ENCODE data around the gene INTS13.

Gene INTS13

GRCh38 chr12:26939953-26940352, 2.2 kb upstream of the INTS13 start:
- no peak overlapping the region for H2BK12ac ChIP-seq (ENCODE audit: low read length)
- H4K91ac ChIP-seq (ENCODE audit: low read depth, low read length), result no peak overlapping the region
- H2BK5ac ChIP-seq (ENCODE audit: low read depth, low read length, poor library complexity), result no peak overlapping the region
- no peaks in the 10 kb centered on the region for H3K36me3 ChIP-seq (ENCODE audit: control insufficient read depth in 1 of 2, insufficient read depth in 2 of 2, low read length in 2 of 2)
- H3K4me2 ChIP-seq (ENCODE audit: low read length), result no peak overlapping the region
- no peaks in the 10 kb centered on the region for H3K27me3 ChIP-seq (ENCODE audit: insufficient read depth, low read length)
- no peak overlapping the region for H3K4ac ChIP-seq (ENCODE audit: low read depth, low read length)
- peaks cover 5% of the 10 kb centered on the region for H3K79me1 ChIP-seq (ENCODE audit: low read length)
- H2AFZ ChIP-seq (ENCODE audit: insufficient read depth, low read length, poor library complexity), result no peak overlapping the region
- H3K23ac ChIP-seq (ENCODE audit: low read length), result no peak overlapping the region
- H4K12ac ChIP-seq (ENCODE audit: low read depth, low read length), result no peak overlapping the region
- no peak overlapping the region for H2BK120ac ChIP-seq (ENCODE audit: insufficient read depth, low read length, poor library complexity)
- no peak overlapping the region for H4K8ac ChIP-seq (ENCODE audit: low read depth, low read length)
- no peak overlapping the region for H3K9ac ChIP-seq (ENCODE audit: low read length)
- H3K14ac ChIP-seq (ENCODE audit: low read length), result no peak overlapping the region
- no peak overlapping the region for H2AK5ac ChIP-seq (ENCODE audit: low read length)
- peaks cover 0 to 3% of the 10 kb centered on the region in 2 experiments for H3K4me1 ChIP-seq (ENCODE audit: control insufficient read depth in 1 of 2, insufficient read depth in 2 of 2, low read length in 2 of 2)
- no peak overlapping the region for H3K27ac ChIP-seq (ENCODE audit: low read depth, low read length)
- no peak overlapping the region for H3K4me3 ChIP-seq (ENCODE audit: low read depth, low read length)
- no peak overlapping the region for H3K18ac ChIP-seq (ENCODE audit: low read length)
- no CpG with 5 or more reads among the region's 1 CpG for WGBS (ENCODE audit: extremely low coverage, insufficient coverage, insufficient read length)
- H3K9me3 ChIP-seq (ENCODE audit: insufficient read depth, low read depth, low read length), result no peaks in the 10 kb centered on the region
- no peak for DNase-seq
- H3K79me2 ChIP-seq (ENCODE audit: control insufficient read depth, insufficient read depth, low read length, poor library complexity), result peaks cover 6% of the 10 kb centered on the region

- H3K79me2 ChIP-seq (ENCODE audit: control insufficient read depth, insufficient read depth, low read length, poor library complexity), result peaks cover 6% of the 10 kb centered on the region
- no peak overlapping the region for H2AFZ ChIP-seq (ENCODE audit: insufficient read depth, low read length, poor library complexity)
- H3K27ac ChIP-seq (ENCODE audit: low read depth, low read length), result no peak overlapping the region
- H4K12ac ChIP-seq (ENCODE audit: low read depth, low read length), result no peak overlapping the region
- H3K27me3 ChIP-seq (ENCODE audit: insufficient read depth, low read length), result no peaks in the 10 kb centered on the region
- H2BK120ac ChIP-seq (ENCODE audit: insufficient read depth, low read length, poor library complexity), result no peak overlapping the region
- no peak overlapping the region for H3K4me3 ChIP-seq (ENCODE audit: low read depth, low read length)
- peak in 1 of 2 donors; percentile 3 for DNase-seq
- H3K4me2 ChIP-seq (ENCODE audit: low read length), result peak overlapping the region; percentile 87
- no peak overlapping the region for H3K18ac ChIP-seq (ENCODE audit: low read length)
- H2AK5ac ChIP-seq (ENCODE audit: low read length), result no peak overlapping the region
- no peak overlapping the region for H2BK5ac ChIP-seq (ENCODE audit: low read depth, low read length, poor library complexity)
- H4K91ac ChIP-seq (ENCODE audit: low read depth, low read length), result no peak overlapping the region
- peaks cover 5% of the 10 kb centered on the region for H3K79me1 ChIP-seq (ENCODE audit: low read length)
- H3K4me1 ChIP-seq (ENCODE audit: control insufficient read depth in 1 of 2, insufficient read depth in 2 of 2, low read length in 2 of 2), result peaks cover 0 to 3% of the 10 kb centered on the region in 2 experiments
- H3K36me3 ChIP-seq (ENCODE audit: control insufficient read depth in 1 of 2, insufficient read depth in 2 of 2, low read length in 2 of 2), result no peaks in the 10 kb centered on the region
- H3K9me3 ChIP-seq (ENCODE audit: insufficient read depth, low read depth, low read length), result no peaks in the 10 kb centered on the region
- WGBS (ENCODE audit: extremely low coverage, insufficient coverage, insufficient read length), result no CpG with 5 or more reads among the region's 9 CpGs
- no peak overlapping the region for H2BK12ac ChIP-seq (ENCODE audit: low read length)
- H3K4ac ChIP-seq (ENCODE audit: low read depth, low read length), result peak overlapping the region; percentile 47
- no peak overlapping the region for H3K23ac ChIP-seq (ENCODE audit: low read length)
- no peak overlapping the region for H3K14ac ChIP-seq (ENCODE audit: low read length)
- H4K8ac ChIP-seq (ENCODE audit: low read depth, low read length), result no peak overlapping the region
- peak overlapping the region; percentile 98 for H3K9ac ChIP-seq (ENCODE audit: low read length)
Measured at GRCh38 chr12:26939192-26939832, 1.5 kb upstream of the INTS13 start.

GRCh38 chr12:26938701-26939062, 901 bp upstream of the INTS13 start:
- Histone ChIP-seq H3K4me1 (ENCODE audit: control insufficient read depth in 1 of 2, insufficient read depth in 2 of 2, low read length in 2 of 2) (peaks cover 0 to 3% of the 10 kb centered on the region in 2 experiments), H3K4me2 (ENCODE audit: low read length) (peak overlapping the region; percentile 87), H3K9me3 (ENCODE audit: insufficient read depth, low read depth, low read length) (no peaks in the 10 kb centered on the region), H4K12ac (ENCODE audit: low read depth, low read length) (peak overlapping the region; percentile 70), H4K91ac (ENCODE audit: low read depth, low read length) (peak overlapping the region; percentile 57), H3K23ac (ENCODE audit: low read length) (no peak overlapping the region), H3K18ac (ENCODE audit: low read length) (peak overlapping the region; percentile 68), H3K14ac (ENCODE audit: low read length) (peak overlapping the region; percentile 49), H3K27ac (ENCODE audit: low read depth, low read length) (peak overlapping the region; percentile 79), H2BK12ac (ENCODE audit: low read length) (no peak overlapping the region), H3K79me1 (ENCODE audit: low read length) (peaks cover 5% of the 10 kb centered on the region), H2BK5ac (ENCODE audit: low read depth, low read length, poor library complexity) (peak overlapping the region; percentile 13), H2AFZ (ENCODE audit: insufficient read depth, low read length, poor library complexity) (peak overlapping the region; percentile 85), H3K4me3 (ENCODE audit: low read depth, low read length) (peak overlapping the region; percentile 94), H3K4ac (ENCODE audit: low read depth, low read length) (peak overlapping the region; percentile 22), H2BK120ac (ENCODE audit: insufficient read depth, low read length, poor library complexity) (peak overlapping the region; percentile 24), H3K79me2 (ENCODE audit: control insufficient read depth, insufficient read depth, low read length, poor library complexity) (peaks cover 6% of the 10 kb centered on the region), H3K27me3 (ENCODE audit: insufficient read depth, low read length) (no peaks in the 10 kb centered on the region), H3K9ac (ENCODE audit: low read length) (peak overlapping the region; percentile 98), H4K8ac (ENCODE audit: low read depth, low read length) (peak overlapping the region; percentile 73), H2AK5ac (ENCODE audit: low read length) (no peak overlapping the region), H3K36me3 (ENCODE audit: control insufficient read depth in 1 of 2, insufficient read depth in 2 of 2, low read length in 2 of 2) (no peaks in the 10 kb centered on the region)
- no CpG with 5 or more reads among the region's 28 CpGs for WGBS (ENCODE audit: extremely low coverage, insufficient coverage, insufficient read length)
- peak in 1 of 2 donors; percentile 15 for DNase-seq

GRCh38 chr12:26937443-26937862, 328 bp downstream of the INTS13 start:
- Histone ChIP-seq H3K9me3 (ENCODE audit: insufficient read depth, low read depth, low read length) (no peaks in the 10 kb centered on the region), H3K27me3 (ENCODE audit: insufficient read depth, low read length) (no peaks in the 10 kb centered on the region), H3K4me2 (ENCODE audit: low read length) (peak overlapping the region; percentile 89), H2AK5ac (ENCODE audit: low read length) (no peak overlapping the region), H3K36me3 (ENCODE audit: control insufficient read depth in 1 of 2, insufficient read depth in 2 of 2, low read length in 2 of 2) (no peaks in the 10 kb centered on the region), H4K91ac (ENCODE audit: low read depth, low read length) (peak overlapping the region; percentile 6), H3K4me1 (ENCODE audit: control insufficient read depth in 1 of 2, insufficient read depth in 2 of 2, low read length in 2 of 2) (peaks cover 0 to 3% of the 10 kb centered on the region in 2 experiments), H3K27ac (ENCODE audit: low read depth, low read length) (peak overlapping the region; percentile 70), H3K23ac (ENCODE audit: low read length) (no peak overlapping the region), H2BK120ac (ENCODE audit: insufficient read depth, low read length, poor library complexity) (no peak overlapping the region), H3K18ac (ENCODE audit: low read length) (peak overlapping the region; percentile 3), H4K12ac (ENCODE audit: low read depth, low read length) (no peak overlapping the region), H3K9ac (ENCODE audit: low read length) (peak overlapping the region; percentile 95), H3K4ac (ENCODE audit: low read depth, low read length) (no peak overlapping the region), H3K14ac (ENCODE audit: low read length) (peak overlapping the region; percentile 3), H2BK12ac (ENCODE audit: low read length) (no peak overlapping the region), H3K79me1 (ENCODE audit: low read length) (peaks cover 5% of the 10 kb centered on the region), H2AFZ (ENCODE audit: insufficient read depth, low read length, poor library complexity) (no peak overlapping the region), H3K79me2 (ENCODE audit: control insufficient read depth, insufficient read depth, low read length, poor library complexity) (peaks cover 6% of the 10 kb centered on the region), H2BK5ac (ENCODE audit: low read depth, low read length, poor library complexity) (peak overlapping the region; percentile 10), H3K4me3 (ENCODE audit: low read depth, low read length) (peak overlapping the region; percentile 94), H4K8ac (ENCODE audit: low read depth, low read length) (peak overlapping the region; percentile 44)
- WGBS (ENCODE audit: extremely low coverage, insufficient coverage, insufficient read length), result no CpG with 5 or more reads among the region's 10 CpGs
- no peak for DNase-seq
